Pons (tissue), 1 donor: ENCODE measurements around the gene ZNF581.

ENCODE experiments used
- DNase-seq: peaks from one replicate; pipeline ENCODE4 v3.0.0-alpha.2; 2016; ENCODE audit warnings: low spot score

ZNF581 gene

DNA sequence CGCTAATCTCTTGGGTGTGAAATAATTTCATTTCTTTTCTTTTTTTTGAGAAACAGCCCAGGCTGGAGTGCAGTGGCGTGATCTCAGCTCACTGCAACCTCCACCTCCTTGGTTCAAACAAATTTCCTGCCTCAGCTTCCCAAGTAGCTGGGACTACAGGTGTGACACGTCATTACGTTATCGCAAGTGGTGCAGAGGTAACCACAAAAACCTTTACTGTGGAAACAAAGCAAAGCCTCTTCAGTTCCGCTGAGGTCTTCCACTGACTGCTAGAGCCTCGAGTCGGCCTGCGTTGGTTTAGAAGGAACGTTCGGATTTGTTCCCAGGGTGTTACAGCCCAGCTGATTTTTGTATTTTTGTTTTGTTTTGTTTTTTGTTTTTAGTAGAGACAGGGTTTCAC is 17.1 kb upstream of the ZNF581 start:
- no peak for DNase-seq

DNA sequence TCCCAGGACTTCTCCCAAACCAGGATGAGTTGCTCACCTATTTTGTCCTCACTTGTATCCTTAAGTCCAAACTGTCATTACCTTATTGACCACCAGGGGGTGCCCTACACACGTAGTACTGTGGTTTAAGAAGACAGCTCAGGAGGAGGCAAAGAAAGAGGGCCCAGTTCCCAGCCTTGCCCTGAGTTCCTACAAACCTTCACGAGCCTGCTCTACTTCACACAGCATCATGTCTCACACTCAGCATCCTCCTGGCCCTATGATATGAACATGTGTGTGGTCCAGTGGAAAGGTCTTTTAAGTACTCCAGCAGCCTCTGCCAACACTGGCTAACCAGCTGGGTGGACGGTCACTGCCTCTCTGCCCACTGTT is 11.0 kb upstream of the ZNF581 start:
- DNase-seq, result peak; percentile 97

DNA sequence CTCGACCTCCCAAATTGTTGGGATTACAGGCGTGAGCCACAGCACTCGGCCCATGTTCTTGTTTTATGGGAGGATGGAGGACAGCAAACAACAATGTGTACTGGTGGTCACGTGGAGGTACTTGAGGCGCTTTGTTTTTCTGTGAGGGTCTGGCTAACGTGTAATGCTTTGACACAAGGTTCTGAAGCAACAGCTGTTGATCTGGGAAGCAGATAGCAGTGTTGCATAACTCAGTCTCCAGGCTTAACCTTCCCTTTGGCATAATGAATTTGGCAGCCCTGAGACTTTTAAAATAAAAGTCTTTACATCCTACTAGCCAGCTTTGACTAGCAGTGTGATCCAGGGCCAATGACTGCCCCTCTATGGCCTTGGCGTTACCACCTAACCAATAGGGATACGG is 9.6 kb upstream of the ZNF581 start:
- no peak for DNase-seq

DNA sequence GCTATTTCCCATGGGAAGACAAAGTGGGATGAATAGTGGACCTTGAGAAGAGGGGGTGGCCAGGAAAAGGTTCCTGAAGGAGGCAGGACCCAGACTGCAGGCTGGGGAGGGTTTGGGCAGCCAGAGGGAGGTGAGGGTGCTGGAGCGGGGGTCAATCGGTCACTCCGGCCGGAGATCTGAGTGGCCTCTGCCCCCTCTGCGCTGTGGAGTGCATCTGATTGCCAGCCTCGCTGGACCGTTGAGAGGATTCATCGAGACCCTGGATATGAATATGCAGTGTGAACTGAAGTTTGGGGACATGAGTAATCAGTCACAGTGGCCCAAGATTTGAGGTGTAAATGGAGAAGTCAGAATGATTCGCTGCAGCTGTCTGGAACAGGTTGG is 8.1 kb upstream of the ZNF581 start:
- no peak for DNase-seq

DNA sequence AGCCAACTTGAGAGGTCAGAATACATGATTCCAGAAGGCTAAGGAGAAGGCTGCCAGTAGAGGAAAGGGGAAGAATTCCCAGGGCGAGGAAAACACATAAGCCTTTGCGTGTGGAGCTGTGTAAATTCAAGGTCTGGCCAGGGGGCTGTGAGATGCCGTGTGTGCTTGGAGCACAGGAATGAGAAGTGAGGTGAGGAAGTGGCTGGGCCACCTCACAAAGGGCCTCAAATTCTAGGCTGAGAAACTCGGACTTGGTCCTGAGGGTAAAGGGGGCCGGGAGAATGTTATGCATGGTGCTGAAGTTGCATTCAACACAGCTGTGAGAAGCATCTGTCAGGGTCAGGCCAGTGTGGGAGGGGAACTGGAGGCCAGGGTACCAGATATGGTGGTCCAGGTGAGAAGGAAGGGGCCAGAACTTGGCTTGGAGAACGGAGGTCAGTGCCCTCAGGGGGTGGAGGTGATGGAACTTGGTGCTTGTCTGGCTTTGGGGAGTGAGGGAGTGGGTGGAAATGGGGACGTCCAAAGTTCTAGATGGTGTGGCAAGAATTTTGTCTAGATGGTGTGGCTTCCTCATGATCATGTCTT is 7.5 kb upstream of the ZNF581 start:
- DNase-seq, result no peak

DNA sequence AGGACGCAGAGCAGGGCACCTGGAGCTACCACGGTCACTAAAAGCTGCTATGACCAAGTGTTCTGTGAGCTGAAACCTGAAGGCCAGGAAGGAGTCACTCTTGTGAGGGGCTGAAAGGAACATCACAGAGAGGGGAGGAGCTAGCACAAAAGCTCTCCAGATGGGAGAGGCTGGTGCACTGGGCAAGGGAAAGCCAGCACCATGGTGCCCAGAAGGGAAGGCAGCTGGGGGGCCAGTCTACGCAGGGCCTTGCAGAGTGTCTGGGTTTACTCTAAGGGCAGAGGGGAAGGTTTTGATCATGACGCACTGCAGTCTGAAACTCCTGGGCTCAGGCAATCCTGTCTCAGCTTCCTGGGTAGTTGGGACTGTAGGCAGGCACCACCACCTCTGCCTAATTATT is 6.7 kb upstream of the ZNF581 start:
- no peak for DNase-seq

DNA sequence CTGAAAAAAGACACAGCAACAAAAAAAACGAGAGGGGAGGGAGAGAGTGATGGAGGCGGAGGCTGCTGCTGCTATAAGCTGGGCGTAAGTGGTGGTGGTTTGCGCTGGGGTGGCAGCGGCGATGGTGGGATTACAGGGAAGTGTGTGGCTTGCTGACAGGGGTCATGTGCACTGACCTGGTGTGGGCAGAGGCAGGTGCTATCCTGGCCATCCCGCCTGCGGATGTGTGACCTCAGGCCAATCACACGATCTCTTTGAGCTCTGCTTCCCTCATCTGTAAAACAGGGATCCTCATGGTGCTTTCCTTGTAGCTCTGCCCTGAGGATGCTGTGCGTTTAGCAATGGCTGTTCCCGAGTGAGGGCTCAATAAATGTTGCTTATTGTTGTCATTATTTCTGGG is 5.9 kb upstream of the ZNF581 start:
- DNase-seq, result no peak

DNA sequence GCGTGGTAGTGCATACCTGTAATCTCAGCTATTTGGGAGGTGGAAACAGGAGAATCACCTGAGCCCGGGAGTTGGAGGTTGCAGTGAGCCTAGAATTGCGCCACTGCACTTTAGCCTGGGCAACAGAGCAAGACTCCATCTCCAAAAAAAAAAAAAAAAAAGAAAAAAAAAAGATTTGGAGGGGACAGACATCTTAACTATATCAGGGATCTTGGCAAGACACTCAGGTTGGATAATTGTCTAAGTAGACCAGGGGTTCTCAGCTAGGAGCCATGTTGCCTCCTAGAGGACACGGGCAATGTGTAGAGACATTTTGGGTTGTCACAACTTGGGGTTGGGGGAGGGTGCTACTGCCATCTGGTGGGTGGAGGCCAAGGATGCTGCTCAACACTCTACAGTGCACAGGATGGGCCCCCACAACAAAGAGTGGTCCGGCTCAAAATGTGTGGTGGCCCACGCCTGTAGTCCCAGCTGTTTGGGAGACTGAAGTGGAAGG is 4.5 kb upstream of the ZNF581 start:
- no peak for DNase-seq

DNA sequence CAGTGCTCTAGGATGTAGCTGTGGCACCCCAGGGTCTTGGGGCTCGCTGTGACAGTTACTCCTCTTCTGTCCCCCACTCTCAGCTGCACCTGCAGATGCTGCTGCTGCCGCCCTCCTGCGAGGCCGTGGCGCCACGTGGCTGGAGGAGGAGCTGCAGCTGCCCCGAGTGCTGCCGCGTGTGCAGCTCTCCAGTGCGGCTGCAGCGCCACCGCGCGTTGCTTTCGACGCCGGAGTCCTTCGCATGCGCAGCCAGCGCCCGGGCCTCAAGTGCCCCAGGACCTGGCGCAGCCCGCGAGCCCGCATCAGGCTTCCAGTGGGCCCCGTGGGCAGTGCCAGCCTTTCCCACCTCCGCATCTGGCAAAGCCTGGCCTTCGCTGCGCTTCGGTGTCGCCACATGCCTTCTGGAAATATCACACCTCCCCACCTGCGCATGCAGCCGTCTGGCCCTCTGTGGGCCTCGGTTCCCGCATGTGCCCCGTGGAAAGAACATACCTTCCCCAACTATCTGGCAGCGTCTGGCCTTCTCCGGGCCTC is 3.3 kb upstream of the ZNF581 start:
- DNase-seq, result no peak

DNA sequence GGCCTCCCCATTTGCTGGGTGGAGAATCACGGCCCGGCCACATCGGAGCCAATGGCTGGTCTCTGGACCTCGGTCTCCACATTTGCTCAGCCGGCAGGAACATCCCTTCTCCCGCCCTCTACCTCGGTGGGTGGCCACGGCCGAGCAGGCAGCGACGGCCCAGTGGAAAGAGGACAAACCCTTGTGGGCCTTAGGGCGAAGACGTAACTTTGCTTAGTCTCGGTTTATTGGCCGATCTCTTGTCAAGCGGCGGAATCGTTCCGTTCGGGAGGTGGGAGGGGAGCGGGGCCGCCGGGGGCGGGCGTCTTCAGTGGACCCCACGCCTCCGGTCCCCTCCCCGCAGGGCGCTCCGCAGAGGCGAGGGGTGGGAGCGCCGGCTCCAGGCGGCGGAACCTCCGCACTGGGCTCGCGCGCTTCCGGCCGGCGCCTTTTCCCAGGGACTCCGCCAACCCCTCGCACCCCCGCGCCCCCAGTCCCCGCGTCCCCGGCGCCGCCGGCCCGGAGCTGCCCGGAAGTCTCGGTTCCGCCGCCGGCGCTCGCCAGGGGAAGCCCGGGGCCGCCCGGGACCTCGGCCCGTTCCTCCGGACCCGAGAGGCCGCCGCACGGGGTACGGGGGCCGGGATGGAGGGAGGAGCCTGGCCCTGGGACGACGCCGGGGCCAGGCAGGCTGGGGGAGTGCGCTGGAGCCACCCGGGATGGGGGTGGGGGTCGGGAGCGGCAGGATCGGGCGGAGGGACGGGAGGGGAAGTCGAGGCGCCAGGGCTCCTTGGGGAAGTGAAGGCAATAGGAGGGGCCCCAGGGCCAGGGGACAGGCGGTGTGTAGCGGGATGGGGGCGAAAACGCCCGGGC is 2.6 kb upstream of the ZNF581 start, which contains the start of gene ZNF580:
TSS of gene ZNF580 (plus strand) at position 426 of the 849 bp plus-strand sequence. CDS start 1,507 bp downstream, outside the sequence.
- DNase-seq, result no peak

DNA sequence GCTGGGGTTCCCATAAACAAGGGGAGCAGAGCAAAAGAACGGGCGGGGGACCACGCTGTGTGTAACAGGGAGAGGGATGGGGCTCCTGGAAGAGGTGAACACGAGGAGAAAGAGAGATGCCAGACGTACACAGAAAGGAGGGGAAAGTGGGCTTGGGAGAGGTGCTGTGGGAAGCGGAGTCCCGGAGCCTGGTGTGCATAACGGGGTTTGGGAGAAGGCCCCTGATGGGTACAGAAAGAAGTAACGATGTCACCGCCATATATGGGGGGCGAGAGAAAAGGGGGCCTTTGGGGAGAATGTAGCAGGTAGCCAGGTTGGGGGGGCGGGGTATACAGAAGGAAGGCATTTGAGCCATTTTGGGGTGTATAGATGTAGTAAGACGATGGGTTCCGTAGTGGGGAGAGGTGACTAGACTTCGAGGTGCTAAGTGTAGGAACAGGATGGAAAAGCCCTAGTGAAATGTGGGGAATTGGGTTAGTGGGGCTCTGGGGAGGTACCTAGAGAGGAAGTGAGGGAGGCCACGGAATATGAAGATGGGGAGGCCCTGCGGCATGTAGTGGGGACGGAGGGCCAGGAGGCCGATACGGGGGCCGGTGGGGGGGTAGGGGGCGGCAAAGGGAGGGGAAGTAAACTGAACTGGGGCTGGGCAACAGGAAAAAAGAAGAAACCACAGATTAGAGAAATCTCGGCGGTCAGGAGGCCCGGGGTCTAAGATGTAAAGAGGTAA is 1.9 kb upstream of the ZNF581 start:
- no peak for DNase-seq

DNA sequence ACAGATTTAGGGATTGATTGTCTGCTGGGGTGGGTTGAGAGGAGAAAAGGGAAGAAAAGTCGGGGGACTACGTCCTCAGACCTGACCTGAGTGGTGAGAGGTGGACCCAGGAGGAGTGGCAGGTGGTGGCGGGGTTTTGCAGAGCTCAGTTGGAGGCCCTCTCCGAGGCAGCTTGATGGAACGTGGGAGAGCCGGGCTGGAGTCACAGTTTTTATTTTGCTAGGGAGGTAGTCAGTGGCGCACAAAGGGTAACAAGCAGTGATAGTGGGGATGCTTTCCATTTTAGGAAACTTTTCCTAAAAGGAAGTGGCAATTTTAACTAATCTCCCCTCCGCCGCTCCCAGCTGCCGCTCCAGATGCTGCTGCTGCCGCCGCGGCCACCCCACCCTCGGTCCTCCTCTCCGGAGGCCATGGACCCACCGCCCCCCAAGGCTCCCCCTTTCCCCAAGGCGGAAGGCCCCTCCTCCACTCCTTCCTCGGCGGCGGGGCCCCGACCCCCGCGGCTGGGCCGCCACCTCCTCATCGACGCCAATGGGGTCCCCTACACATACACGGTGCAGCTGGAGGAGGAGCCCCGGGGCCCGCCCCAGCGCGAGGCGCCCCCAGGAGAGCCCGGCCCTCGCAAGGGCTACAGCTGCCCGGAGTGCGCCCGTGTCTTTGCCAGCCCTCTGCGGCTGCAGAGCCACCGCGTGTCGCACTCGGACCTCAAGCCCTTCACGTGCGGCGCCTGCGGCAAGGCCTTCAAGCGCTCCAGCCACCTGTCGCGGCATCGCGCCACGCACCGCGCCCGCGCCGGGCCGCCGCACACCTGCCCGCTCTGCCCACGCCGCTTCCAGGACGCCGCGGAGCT is 1.1 kb upstream of the ZNF581 start:
- DNase-seq, result no peak

DNA sequence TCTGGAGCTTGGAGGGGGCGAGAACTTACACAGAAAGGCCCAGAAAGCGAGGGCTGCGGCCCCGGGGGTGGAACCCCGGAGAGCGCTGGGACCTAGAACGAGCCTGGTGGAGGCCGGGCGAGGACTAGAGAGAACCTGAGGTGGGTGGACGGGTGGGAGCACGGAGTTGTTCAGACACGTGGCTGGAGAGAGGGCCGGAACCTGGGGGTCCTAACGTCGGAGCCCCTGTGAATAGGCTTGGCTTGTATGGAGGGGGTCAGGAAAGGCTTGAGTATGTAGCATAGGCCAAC is 383 bp downstream of the ZNF581 start:
- DNase-seq, result no peak

DNA sequence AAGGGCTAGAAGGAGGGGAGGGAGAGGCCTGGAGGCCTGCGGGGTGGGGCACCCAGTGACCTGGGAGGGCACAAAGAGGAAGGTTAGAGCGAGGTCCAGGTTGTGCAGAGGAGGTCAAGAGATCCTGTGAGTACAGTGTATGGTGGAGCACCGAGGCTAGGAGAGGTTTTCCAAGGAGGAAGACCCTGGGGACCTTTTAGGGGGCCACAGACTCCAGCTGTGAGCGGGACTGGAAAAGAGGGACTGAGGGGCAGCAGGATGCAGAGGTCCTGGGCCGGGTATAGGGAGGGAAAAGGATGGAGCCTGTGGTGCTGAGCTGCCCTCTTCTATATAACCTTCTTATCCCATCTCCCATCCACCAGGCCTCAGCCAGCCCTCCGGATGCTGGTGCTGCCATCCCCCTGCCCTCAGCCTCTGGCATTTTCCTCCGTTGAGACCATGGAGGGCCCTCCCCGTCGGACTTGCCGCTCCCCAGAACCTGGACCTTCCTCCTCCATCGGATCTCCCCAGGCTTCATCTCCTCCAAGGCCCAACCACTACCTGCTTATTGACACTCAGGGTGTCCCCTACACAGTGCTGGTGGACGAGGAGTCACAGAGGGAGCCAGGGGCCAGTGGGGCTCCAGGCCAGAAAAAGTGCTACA is 863 bp downstream of the ZNF581 start:
- no peak for DNase-seq

DNA sequence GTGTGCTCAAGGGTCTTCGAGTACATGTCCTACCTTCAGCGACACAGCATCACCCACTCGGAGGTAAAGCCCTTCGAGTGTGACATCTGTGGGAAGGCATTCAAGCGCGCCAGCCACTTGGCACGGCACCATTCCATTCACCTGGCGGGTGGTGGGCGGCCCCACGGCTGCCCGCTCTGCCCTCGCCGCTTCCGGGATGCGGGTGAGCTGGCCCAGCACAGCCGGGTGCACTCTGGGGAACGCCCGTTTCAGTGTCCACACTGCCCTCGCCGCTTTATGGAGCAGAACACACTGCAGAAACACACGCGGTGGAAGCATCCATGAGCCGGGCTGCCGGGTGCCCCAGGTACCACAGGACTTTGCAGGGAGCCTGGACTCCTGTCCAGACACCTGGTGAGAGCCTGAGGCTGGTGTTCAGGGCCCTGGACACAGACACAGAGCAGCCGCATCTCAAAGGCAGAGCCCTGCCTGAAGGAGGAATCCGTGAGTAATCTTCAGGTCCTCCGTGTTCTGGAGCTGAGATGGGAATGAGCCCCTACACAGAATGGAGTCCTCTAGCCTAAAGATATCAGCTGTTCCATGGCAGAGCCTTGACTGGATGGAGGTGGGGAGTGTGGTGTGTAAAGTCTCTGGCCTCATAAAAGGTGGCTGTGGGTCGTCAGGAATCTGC is 1.5 kb downstream of the ZNF581 start:
- no peak for DNase-seq

DNA sequence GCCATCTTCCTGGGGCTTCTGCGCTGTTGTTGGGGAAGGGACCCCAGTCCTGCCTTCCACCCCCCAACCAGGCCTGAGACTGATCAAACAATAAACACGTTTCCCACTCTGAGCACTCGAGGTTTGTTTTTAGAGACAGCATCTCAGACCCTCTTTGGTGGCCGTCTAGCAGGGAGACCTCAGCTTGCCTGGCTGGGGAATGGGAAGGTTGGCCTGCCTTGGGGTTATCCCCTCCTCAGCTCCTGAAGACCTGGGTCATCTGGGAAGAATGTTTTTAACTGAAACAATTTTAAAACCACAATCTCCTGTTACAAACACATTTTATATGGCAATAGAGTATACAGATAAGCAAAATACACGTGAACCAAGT is 2.0 kb downstream of the ZNF581 start:
- DNase-seq, result no peak

DNA sequence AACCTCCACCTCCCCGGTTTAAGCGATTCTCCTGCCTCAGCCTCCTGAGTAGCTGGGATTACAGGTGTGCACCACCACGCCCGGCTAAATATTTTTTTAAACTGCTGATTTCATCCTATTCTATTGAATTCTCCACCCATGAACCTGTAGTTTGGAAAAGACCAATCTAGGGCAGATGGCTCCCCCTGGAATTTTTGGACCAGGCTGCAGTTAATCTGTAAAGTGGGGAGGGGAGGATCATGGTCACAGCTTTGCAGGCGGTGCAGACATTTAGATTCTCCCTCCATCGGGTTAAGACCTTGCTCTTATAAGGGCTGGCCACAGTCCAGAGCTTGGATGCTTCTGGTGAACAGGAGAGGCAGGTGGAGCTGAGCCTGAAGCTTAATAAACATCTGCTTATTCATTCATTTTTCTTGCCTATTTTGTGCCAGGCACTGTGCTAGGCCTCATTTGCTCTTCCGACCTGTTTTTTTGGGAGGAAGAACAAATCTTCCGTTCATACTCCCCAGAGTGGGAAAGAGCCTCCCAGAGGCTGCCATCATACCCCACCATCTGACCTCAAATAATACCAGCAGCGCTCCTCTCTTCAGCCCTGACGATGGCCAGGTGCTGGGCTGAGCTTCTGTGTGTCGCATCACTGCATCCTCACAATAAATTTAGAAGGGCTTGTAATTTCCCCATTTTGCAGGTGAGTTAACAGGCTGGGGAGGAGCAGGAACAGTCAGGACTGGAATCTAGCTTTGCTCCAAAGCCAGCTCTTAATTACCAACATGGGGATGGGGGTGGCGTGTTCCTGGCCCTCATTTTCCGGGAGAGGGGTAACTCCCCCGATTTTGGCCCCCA is 3.7 kb downstream of the ZNF581 start:
- no peak for DNase-seq

DNA sequence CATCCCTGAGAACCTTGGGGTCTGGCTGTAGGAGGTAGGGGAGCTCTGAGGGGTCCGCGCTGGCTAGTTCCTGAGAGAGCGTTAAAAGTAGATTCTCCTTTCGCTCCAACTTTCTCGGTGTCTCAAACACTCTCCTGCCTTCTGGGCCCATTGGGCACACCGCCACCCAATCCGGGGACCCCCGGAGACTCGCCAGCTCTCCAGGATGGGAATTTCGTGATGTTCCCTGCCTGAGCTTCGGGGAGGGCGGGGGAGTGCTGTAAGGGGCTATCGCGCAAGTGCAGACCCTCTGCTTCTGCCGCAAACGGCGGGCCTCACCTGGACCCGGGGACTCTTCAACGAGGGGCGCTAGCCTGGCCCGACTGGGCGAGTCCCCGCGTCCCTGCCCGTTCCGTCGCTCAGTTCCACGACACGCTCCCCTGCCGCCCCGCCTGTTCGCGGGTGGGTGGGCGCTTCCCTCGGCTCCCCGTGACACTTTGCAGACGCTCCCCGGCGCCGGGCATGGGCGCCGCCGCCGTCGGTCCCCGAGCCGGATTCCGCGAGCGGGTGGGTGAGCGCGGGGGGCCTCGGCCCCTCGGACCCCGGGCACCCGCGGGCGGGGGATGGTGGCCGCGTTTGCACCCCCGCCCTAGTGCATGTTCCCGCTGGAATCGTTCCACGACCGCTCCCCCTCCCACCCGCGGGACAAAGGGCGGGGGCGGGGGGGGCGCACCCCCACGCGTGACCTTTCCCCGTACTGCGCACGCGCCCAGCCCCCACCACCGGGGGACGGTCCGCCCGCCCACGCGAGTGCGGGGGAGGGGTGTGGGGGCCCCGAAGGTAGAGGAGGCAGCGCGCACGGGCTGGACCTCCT is 4.5 kb downstream of the ZNF581 start, which contains the start of gene CCDC106:
TSS of gene CCDC106 (plus strand) at position 481 of the 853 bp plus-strand sequence. CDS start 835 bp downstream, outside the sequence.
- no peak for DNase-seq
